ENCODE data around the gene PIEZO1. TPM values are rescaled to one million over a fixed set of nuclear protein-coding genes. Genes with fewer than 3 reads are reported as not detected.

PIEZO1 gene
- total RNA-seq, 5 donors from 2014 or later (not counting 1 experiment from before 2014, with no cell fraction given): 139 to 274 (median 240) TPM

DNA sequence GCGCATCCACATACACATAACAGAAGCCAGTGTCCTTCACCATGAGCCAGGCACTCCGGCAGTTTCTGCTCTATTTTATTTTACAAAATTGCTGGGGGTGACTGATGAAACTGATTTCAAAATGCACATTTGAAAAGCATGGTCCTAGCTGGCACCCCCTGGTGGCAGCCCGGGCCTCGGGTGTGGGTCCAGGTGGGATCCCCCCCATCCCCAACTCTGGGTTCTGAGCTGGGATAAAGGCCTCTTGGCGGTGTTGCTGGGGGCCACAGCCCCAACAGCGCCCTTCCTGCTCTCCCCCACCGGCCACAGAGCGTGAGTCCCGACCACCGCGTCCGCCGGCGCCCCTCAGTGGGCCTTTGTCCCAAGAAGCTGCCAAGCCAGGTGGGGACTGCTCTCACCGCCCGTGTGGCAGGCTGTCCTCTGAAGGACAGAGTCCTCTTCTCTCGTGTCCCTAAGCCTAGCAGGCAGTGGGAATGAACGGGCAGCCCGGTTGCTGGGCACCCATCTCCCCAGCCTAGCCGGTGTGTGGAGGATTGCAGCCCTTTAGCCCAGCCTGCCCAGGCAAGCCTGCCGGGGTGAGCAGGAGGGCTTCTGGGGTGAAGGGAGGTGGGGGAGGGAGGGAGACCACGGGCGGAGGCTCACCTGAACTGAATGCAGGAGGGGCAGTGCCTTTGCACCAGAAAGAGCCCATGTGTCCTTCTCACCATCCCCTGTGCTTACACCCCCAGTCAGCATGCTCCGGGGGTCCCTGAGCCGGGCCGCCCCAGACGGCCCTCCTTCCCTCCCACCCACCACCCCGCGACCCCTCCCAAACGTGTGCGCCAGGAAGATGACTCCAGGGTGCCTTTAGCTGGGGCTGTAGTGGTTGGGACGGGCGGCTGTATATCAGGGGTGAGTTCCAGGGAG, 99.6 kb downstream of the PIEZO1 start:
- no peaks in the 10 kb centered on the region for H3K27me3 Mint-ChIP-seq
- CTCF ChIA-PET: interaction anchor here (0.6 to 1.1 kb wide), 3 partner anchors 10 to 22 kb away, joined by 3 to 6 read pairs (median 3); no protein-coding TSS in a partner anchor
- WGBS (ENCODE audit: insufficient coverage): 17% methylated on average over 20 of the region's 33 CpGs
- peaks cover 52 to 60% (median 55%) of the 10 kb centered on the region in 3 donors for H3K4me1 Mint-ChIP-seq
- POLR2A ChIA-PET: no interaction called here
- no peaks in the 10 kb centered on the region for H3K9me3 Mint-ChIP-seq
- H3K4me3 ChIP-seq (ENCODE audit: control insufficient read depth in 1 of 2, extremely low read depth in 1 of 2, low read length in 1 of 2): peak overlapping the region; percentile 69 to 94
- H3K4me3 Mint-ChIP-seq: peak overlapping the region; percentile 77 to 81 (median 79)
- H3K36me3 ChIP-seq (ENCODE audit: control insufficient read depth in 2 of 2, extremely low read depth in 1 of 2, insufficient read depth in 1 of 2, low read length in 1 of 2): peaks cover 4 to 8% of the 10 kb centered on the region in 2 donors
- peak in 27 of 35 experiments; percentile 36 to 71 (median 60) for DNase-seq
- peak overlapping the region; percentile 54 for H3K27ac ChIP-seq (ENCODE audit: low read length)
- H3K9me3 ChIP-seq: no peaks in the 10 kb centered on the region
- peak overlapping the region; percentile 39 to 82 for H3K27ac Mint-ChIP-seq
- ATAC-seq (replicated peaks in 1 of 4): peak; percentile 10 to 18 (median 16)
- no peaks in the 10 kb centered on the region for H3K36me3 Mint-ChIP-seq
- peaks cover 20 to 67% of the 10 kb centered on the region in 2 experiments for H3K4me1 ChIP-seq (ENCODE audit: control insufficient read depth in 1 of 2, extremely low read depth in 1 of 2, insufficient read depth in 2 of 2, low read length in 2 of 2)
- H3K27me3 ChIP-seq (replicated peaks in 1 of 2; ENCODE audit: control insufficient read depth in 2 of 2, extremely low read depth in 1 of 2, insufficient read depth in 2 of 2, low read length in 1 of 2): peaks cover 0 to 5% of the 10 kb centered on the region in 2 experiments

DNA sequence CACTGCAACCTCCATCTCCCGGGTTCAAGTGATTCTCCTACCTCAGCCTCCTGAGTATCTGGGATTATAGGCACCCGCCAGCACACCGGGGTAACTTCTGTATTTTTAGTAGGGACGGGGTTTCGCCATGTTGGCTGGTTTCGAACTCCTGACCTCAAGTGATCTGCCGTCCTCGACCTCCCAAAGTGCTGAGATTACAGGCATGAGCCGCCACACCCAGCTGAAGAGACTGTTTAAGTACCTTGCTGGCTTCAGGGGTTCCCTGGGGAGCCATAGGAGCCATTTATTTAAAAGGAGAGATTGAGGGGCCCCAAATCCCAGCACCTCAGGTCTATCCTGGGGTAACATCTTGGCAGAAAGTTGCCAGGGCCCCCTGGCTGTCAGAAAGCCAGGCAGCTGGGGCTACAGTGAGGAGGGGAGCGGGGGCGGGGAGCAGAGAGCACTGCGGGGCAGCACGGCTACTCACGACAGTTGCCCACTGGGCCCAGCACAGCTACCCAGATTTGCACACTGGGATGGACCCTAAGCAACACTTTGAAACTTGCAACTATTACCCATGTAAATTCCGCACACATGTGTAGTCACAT, 100.4 kb downstream of the PIEZO1 start:
- Mint-ChIP-seq H3K36me3 (no peaks in the 10 kb centered on the region), H3K27me3 (no peaks in the 10 kb centered on the region), H3K27ac (peak overlapping the region; percentile 52 to 82), H3K4me1 (peaks cover 49 to 56% (median 49%) of the 10 kb centered on the region in 3 donors), H3K4me3 (peak overlapping the region; percentile 77 to 81 (median 79)), H3K9me3 (no peaks in the 10 kb centered on the region)
- Histone ChIP-seq H3K27ac (ENCODE audit: low read length) (peak overlapping the region; percentile 54), H3K27me3 (replicated peaks in 1 of 2; ENCODE audit: control insufficient read depth in 2 of 2, extremely low read depth in 1 of 2, insufficient read depth in 2 of 2, low read length in 1 of 2) (peaks cover 0 to 5% of the 10 kb centered on the region in 2 experiments), H3K9me3 (no peaks in the 10 kb centered on the region), H3K36me3 (ENCODE audit: control insufficient read depth in 2 of 2, extremely low read depth in 1 of 2, insufficient read depth in 1 of 2, low read length in 1 of 2) (peaks cover 4 to 13% of the 10 kb centered on the region in 2 donors), H3K4me1 (ENCODE audit: control insufficient read depth in 1 of 2, extremely low read depth in 1 of 2, insufficient read depth in 2 of 2, low read length in 2 of 2) (peaks cover 20 to 65% of the 10 kb centered on the region in 2 experiments), H3K4me3 (ENCODE audit: control insufficient read depth in 1 of 2, extremely low read depth in 1 of 2, low read length in 1 of 2) (peak overlapping the region in 1 of 2 donors; percentile 94)
- DNase-seq (no peak), ATAC-seq (replicated peaks in 1 of 4) (no peak)
- ChIA-PET CTCF (interaction anchor here in 1 of 2 donors (0.7 kb wide), 1 partner anchor 16 kb away, joined by 3 read pairs; no protein-coding TSS in a partner anchor), POLR2A (no interaction called here)
- 94% methylated on average over 15 of the region's 15 CpGs for WGBS (ENCODE audit: insufficient coverage)

DNA sequence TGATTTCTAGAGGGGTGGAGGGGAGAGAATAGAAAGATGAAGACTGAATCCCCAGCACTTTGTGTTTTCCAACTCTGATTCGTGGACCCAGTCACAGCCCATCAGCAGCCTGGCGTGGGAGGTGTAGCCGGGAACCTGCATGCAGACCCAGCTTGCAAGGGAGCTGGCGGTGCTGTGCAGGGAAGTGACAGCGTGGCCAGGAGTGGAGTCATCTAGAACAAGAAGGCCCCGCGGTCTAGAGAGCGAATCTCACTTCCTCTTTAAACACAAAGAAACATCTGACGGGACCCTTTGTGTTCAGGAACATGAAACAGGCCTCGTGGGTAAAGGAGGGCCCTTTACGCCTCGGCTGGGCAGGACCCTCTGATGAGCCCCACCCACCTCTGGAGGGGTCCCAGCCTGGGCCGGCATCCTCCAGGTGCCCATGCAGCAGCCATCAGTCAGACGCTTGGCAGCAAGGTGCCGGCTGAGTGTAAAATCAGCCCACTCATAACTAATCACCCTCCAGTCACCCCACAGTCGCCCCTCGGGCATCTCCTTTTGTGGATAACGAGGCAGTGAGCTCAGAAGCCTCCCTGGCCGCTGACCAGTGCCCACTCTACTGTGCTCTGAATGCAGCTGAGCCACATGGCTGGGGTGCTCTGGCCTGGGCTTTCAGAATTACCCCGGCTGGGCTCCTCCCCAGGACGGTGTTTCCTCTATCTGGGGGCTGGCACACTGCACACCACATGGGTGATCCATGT, 103.1 kb downstream of the PIEZO1 start:
- peak overlapping the region; percentile 59 to 72 (median 65) for H3K4me3 Mint-ChIP-seq
- H3K9me3 ChIP-seq: no peaks in the 10 kb centered on the region
- 12% methylated on average over 15 of the region's 21 CpGs for WGBS (ENCODE audit: insufficient coverage)
- H3K4me1 Mint-ChIP-seq: peaks cover 40 to 45% (median 44%) of the 10 kb centered on the region in 3 donors
- ChIA-PET CTCF (no interaction called here), POLR2A (interaction anchor here in 1 of 2 donors (0.5 kb wide), 1 partner anchor 21 kb away, joined by 4 read pairs; no protein-coding TSS in a partner anchor)
- ATAC-seq (replicated peaks in 1 of 4): peak; percentile 50 to 58 (median 54)
- peaks cover 17 to 36% of the 10 kb centered on the region in 2 donors for H3K36me3 ChIP-seq (ENCODE audit: control insufficient read depth in 2 of 2, extremely low read depth in 1 of 2, insufficient read depth in 1 of 2, low read length in 1 of 2)
- peak overlapping the region; percentile 17 to 26 for H3K4me3 ChIP-seq (ENCODE audit: control insufficient read depth in 1 of 2, extremely low read depth in 1 of 2, low read length in 1 of 2)
- H3K27me3 ChIP-seq (replicated peaks in 1 of 2; ENCODE audit: control insufficient read depth in 2 of 2, extremely low read depth in 1 of 2, insufficient read depth in 2 of 2, low read length in 1 of 2): peaks cover 0 to 3% of the 10 kb centered on the region in 2 experiments
- peaks cover 18 to 69% of the 10 kb centered on the region in 2 experiments for H3K4me1 ChIP-seq (ENCODE audit: control insufficient read depth in 1 of 2, extremely low read depth in 1 of 2, insufficient read depth in 2 of 2, low read length in 2 of 2)
- H3K27ac Mint-ChIP-seq: peak overlapping the region; percentile 94 to 97
- no peaks in the 10 kb centered on the region for H3K36me3 Mint-ChIP-seq
- no peaks in the 10 kb centered on the region for H3K9me3 Mint-ChIP-seq
- peak in 30 of 35 experiments; percentile 44 to 77 (median 56) for DNase-seq
- H3K27ac ChIP-seq (ENCODE audit: low read length): peak overlapping the region; percentile 70
- H3K27me3 Mint-ChIP-seq: no peaks in the 10 kb centered on the region

DNA sequence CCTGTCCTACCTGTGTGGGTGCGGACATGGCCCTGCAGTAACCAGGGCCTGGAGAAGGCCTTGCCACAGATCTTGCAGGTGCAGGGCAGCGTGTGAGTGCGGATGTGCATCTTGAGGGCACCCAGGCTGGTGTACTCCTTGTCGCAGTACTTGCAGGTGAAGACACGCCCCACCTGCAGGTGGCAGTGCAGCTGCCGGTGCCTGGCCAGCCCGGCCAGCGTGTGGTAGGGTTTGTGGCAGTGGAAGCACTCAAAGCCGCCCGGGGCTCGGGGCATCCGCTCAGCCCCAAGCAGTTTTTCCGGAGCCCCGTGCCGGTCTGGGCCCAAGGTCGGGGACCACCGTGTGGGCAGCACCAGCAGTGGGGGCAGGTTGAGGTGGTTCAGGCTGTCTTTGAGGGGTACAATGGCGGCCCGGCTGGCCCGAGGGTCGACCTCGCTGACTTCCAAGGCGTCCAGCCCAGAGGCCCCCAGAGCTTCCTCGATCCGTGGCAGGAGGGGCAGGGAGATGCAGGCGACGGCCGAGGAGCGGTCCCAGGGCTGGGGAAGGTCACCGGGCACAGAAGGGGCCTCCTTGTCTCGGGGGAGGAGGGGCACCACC, 103.8 kb downstream of the PIEZO1 start:
- peak overlapping the region; percentile 70 for H3K27ac ChIP-seq (ENCODE audit: low read length)
- Mint-ChIP-seq H3K4me1 (peaks cover 40 to 45% (median 44%) of the 10 kb centered on the region in 3 donors), H3K9me3 (no peaks in the 10 kb centered on the region), H3K4me3 (peak overlapping the region; percentile 28 to 72 (median 59)), H3K27me3 (no peaks in the 10 kb centered on the region), H3K27ac (peak overlapping the region; percentile 94 to 97), H3K36me3 (no peaks in the 10 kb centered on the region)
- H3K4me3 ChIP-seq (ENCODE audit: control insufficient read depth in 1 of 2, extremely low read depth in 1 of 2, low read length in 1 of 2): peak overlapping the region; percentile 17 to 26
- H3K27me3 ChIP-seq (replicated peaks in 1 of 2; ENCODE audit: control insufficient read depth in 2 of 2, extremely low read depth in 1 of 2, insufficient read depth in 2 of 2, low read length in 1 of 2): no peaks in the 10 kb centered on the region
- POLR2A ChIA-PET: interaction anchor here in 1 of 2 donors (0.5 to 0.6 kb wide), 2 partner anchors 20 to 60 kb away, joined by 3 to 4 read pairs; no protein-coding TSS in a partner anchor
- peak in 18 of 35 experiments; percentile 39 to 65 (median 52) for DNase-seq
- peak; percentile 10 to 24 (median 20) for ATAC-seq (replicated peaks in 1 of 4)
- 63% methylated on average over 27 of the region's 31 CpGs for WGBS (ENCODE audit: insufficient coverage)
- CTCF ChIA-PET: interaction anchor here in 1 of 2 donors (0.5 kb wide), 1 partner anchor 25 kb away, joined by 3 read pairs; the partner anchor contains the start of genes CTU2 and RNF166
- H3K9me3 ChIP-seq: no peaks in the 10 kb centered on the region
- peaks cover 23 to 43% of the 10 kb centered on the region in 2 donors for H3K36me3 ChIP-seq (ENCODE audit: control insufficient read depth in 2 of 2, extremely low read depth in 1 of 2, insufficient read depth in 1 of 2, low read length in 1 of 2)
- H3K4me1 ChIP-seq (ENCODE audit: control insufficient read depth in 1 of 2, extremely low read depth in 1 of 2, insufficient read depth in 2 of 2, low read length in 2 of 2): peaks cover 16 to 64% of the 10 kb centered on the region in 2 experiments

DNA sequence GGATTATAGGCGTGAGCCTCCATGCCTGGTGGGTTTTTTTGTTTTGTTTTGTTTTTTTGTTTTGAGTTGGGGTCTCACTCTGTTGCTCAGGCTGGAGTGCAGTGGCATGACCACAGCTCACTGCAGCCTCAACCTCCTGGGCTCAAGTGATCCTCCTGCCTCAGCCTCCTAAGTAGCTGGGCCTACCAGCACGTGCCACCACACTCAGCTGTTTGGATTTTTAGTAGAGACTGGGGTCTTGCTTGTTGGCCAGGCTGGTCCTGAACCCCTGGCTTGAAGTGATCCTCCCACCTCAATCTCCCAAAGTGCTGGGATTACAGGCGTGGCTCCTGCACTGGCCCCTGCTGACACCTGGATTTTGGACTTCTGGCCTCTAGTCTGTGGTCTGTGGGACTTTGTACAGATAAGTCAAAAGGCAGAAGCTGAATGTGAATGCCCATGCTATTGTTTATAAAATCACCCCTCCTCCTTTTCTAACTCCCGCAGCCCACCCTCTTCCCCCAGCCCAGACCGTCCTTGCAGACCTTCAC, 104.4 kb downstream of the PIEZO1 start:
- H3K4me3 ChIP-seq (ENCODE audit: control insufficient read depth in 1 of 2, extremely low read depth in 1 of 2, low read length in 1 of 2): no peak overlapping the region
- peak overlapping the region; percentile 94 to 97 for H3K27ac Mint-ChIP-seq
- H3K27me3 Mint-ChIP-seq: no peaks in the 10 kb centered on the region
- DNase-seq (no peak), ATAC-seq (replicated peaks in 1 of 4) (no peak)
- CTCF ChIA-PET: interaction anchor here in 1 of 2 donors (0.5 to 0.6 kb wide), 2 partner anchors 26 to 79 kb away, joined by 3 read pairs; partner anchors contain the start of genes CTU2 and RNF166
- H3K9me3 ChIP-seq: no peaks in the 10 kb centered on the region
- peaks cover 29 to 46% of the 10 kb centered on the region in 2 donors for H3K36me3 ChIP-seq (ENCODE audit: control insufficient read depth in 2 of 2, extremely low read depth in 1 of 2, insufficient read depth in 1 of 2, low read length in 1 of 2)
- no peaks in the 10 kb centered on the region for H3K9me3 Mint-ChIP-seq
- H3K36me3 Mint-ChIP-seq: no peaks in the 10 kb centered on the region
- no peaks in the 10 kb centered on the region for H3K27me3 ChIP-seq (replicated peaks in 1 of 2; ENCODE audit: control insufficient read depth in 2 of 2, extremely low read depth in 1 of 2, insufficient read depth in 2 of 2, low read length in 1 of 2)
- POLR2A ChIA-PET: interaction anchor here (0.6 kb wide), 3 partner anchors 22 to 59 kb away, joined by 3 to 6 read pairs (median 3); no protein-coding TSS in a partner anchor
- peaks cover 16 to 61% of the 10 kb centered on the region in 2 experiments for H3K4me1 ChIP-seq (ENCODE audit: control insufficient read depth in 1 of 2, extremely low read depth in 1 of 2, insufficient read depth in 2 of 2, low read length in 2 of 2)
- 95% methylated on average over 2 of the region's 5 CpGs for WGBS (ENCODE audit: insufficient coverage)
- peaks cover 40 to 45% (median 44%) of the 10 kb centered on the region in 3 donors for H3K4me1 Mint-ChIP-seq
- peak overlapping the region; percentile 70 for H3K27ac ChIP-seq (ENCODE audit: low read length)
- peak overlapping the region in 1 of 3 donors; percentile 72 for H3K4me3 Mint-ChIP-seq
